ENCODE data around the gene CD44.

CD44 gene

GRCh38 chr11:35160246-35160824, 21.4 kb downstream of the CD44 start:
- peak in 1 of 2 donors; percentile 50 for DNase-seq

DNA sequence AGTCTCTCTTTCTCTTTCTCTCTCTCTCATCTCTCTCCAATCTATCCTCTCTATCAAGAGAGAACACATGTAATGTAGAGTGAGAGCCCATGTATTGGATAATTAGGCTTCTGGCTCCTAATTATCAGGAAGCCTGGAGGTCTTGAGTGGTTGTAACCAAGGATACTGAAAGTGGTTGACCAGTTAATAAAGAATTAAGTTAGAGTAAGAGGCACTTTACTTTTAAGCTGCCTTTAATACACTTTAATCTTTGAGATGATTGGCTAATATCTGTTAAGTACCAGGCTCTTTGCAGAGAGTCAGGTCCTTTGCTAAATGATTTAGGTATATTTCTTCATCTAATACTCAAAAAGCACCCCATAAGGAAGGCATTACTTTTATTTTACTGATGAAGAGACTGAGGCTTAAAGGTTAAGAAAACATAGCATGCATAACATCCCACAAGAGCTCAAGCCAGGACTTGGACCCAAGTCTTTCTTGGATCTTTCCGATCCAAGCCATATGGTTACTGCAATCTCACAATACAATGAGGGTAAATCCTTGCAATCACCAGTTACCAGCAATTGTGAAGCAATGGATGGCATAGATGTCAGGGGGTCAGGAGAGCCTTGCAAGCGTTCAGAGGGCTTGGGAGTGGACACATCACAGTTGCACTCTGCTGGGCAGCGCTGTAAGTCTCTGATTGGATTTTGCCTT, 22.1 kb downstream of the CD44 start:
- no peak for DNase-seq

DNA sequence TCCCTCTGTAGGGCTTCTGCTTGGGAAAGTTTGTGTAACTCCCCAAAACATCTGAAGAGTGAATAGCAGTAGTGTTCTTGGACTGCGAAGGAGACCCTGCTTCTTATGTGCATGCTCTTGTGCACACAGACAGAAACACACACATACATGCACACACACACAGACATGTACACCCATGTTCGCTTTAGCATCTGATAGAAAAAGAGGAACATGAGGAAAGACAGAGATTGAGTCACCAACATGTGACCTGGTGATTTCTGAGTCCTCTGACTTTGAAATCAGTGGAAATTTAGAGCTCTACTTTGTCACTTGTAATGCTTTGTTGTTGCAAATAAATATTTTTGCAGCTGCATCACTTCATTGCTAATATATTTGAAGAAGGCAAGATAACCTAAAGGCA, 23.8 kb downstream of the CD44 start:
- peak in 1 of 2 donors; percentile 51 for DNase-seq

DNA sequence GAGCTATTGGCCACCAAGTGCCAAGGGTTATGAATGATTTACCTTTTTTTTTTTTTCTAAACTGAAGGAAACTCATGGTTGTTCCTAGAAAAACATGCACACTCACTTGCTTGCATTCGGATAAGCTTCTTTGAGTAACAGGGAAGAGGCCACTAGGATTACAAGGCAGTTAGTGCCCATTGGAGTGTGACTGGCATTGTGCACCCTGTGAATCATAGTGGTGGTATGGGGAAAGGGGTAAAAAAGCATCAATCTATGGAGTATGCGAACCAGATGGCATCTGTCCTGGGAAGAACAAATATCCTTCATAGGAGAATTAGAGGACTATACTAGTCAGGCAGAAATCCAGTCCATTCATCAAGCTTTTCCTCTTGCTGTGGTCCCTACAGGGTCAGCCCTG, 24.2 kb downstream of the CD44 start:
- no peak for DNase-seq

- peak; percentile 67 to 75 for DNase-seq
These were observed 24.9 kb downstream of the CD44 start for GRCh38 chr11:35163702-35164496.

DNA sequence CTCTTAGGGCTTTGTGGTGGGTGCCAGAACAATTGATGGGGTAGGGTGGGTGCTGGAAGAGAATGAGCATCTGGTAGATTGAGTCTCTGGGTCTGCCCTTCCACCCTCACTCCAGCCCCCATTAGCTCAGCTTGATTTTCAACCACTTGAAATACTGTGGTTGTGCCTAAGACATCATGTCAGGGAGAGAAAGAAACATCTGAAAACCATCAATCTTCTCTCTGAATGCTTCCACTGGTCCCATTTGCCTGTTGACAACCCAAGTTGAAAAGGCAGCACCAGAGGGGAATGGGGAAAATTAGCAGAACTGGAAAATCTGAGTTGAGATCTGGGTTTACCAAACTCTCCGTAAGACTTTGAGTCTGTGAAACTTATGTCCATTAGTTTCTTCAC, 26.1 kb downstream of the CD44 start:
- DNase-seq = no peak

DNA sequence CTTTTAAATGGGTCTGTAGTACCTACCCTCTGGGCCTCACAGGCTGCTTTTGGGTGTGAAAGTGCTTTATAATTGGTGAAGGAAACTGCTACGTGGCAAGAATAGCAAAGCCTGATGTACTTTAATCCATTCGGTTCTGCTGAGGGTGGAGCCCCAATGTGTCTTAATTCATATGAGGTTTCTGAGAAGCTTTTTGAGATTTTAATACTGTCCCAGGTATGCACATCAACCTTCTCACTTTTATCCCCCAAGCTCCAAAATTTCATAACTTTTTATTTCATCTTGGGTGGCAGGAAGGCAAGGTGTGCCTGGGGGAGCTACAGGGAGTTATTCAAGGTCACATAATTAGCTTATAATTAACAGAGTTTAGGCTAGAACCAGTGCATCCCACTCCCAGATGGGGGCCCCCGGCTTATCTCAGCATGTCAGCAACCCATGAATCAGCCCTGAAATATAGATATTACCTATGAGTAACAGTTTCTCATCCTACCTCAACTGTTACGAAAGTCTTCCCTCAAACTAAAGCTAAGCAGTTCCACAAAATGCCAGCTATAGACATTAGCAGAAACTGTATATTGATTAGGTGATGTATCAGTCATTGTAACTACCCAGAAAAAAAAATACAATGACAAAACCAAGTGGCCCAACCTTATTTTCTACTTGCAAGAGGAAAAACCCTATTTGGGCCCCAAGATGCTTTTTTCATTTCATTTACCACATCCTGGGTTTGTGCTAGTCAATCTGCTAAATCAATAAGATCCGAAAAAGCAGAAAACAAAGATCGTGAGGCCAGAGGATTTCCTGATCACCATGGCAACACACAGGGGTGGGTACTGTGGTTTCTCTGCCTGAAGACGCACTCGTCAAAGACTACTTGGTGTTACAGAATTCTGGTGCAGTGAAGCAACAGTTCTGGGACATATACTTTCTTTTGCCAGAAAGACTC, 26.7 kb downstream of the CD44 start:
- peak; percentile 95 to 97 for DNase-seq

DNA sequence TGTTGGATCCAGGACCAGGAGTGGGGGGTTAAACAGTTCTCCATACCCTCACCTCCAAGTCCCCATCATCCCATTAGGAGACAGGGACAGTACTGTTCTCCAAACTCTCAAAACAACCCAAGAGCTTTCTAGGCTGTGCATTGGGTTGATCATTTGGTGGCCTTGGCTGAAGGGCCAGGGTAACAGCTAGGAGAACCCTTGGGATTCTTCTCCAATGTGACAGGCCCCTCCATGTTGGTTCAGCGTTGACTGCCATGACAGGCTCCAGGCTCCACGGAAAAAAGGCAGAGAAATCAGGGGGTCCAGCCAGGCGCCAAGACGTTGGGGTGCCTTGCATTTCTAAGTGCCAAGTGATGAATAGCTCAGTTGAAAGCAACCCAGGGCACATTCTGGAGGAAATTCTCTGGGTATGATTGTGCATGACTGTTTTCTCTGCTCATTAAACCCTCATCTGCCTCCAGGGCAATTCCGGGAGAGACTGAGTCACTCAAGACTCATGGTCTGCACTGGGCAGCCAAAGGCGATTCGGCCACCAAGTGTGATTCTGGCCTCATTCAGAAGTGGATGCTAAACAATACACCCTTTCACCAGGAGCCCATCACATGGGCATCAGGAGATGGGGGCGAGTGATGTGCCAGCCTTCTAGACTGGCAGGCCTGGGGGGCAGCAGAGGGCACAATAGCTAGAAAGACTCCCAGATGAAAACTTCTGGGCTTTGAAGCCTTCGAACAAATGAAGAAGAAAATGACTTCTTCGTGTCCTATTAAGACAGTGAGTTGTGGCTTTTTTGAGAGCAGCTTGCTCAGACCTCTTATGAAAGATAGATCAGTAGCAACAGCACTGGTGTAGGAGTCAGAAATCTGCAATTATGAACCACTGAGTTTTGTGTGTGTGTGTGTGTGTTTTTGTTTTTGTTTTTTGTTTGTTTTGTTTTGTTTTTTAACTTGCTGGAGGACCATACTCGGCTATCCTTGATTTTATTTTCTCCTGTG, 27.7 kb downstream of the CD44 start:
- peak; percentile 56 to 67 for DNase-seq

GRCh38 chr11:35167426-35167954, 28.5 kb downstream of the CD44 start:
- DNase-seq = no peak

- no peak for DNase-seq
These were observed 29.7 kb downstream of the CD44 start for GRCh38 chr11:35168671-35169070.

- no peak for DNase-seq
These were observed 30.1 kb downstream of the CD44 start for GRCh38 chr11:35169112-35169511.

DNA sequence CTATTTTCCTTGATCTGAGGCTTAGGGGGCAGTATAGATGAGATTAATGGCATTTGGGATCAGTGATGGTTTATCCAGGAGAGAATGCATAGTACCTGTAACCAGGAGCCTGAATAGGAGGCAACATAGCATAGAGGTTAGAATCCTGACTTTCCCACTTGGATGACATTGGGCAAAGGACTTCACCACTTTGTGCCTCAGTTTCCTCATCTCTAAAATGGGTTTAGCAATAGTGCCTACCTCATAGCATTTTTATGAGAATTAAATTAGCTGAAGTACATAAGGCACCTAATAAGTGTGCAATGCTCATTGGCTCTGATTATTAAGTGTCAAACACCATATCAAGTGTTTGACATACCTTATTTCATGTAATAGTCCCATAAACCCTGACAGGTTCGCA, 30.8 kb downstream of the CD44 start:
- no peak for DNase-seq

- no peak for DNase-seq
These were observed 31.5 kb downstream of the CD44 start for GRCh38 chr11:35170503-35170902.

- DNase-seq = no peak
These were observed 32.3 kb downstream of the CD44 start for GRCh38 chr11:35171226-35171625.

DNA sequence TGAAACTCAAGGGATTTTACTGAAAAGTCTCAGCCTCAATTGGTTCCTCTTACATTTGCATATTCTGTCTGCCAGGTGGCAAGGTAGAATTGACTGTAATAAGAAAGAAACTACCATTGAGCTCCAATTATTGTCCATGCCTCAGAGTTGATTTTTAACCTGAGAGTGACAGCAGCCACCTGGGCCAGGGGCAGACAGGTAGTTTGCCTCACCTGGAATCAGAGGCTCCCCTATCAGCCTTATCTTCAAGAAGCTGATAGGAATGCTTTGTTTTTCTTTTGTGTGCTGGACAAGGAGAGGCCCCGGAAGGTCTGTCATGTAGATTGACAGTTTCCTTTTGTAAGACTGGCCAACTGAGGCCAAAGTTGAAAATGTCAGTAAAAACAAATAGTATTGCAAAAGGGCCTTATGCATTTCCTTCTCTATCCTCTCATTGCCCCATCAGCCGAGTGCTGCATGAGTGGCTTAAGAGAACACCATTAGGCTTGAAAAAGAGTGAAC, 34.1 kb downstream of the CD44 start:
- DNase-seq = no peak

DNA sequence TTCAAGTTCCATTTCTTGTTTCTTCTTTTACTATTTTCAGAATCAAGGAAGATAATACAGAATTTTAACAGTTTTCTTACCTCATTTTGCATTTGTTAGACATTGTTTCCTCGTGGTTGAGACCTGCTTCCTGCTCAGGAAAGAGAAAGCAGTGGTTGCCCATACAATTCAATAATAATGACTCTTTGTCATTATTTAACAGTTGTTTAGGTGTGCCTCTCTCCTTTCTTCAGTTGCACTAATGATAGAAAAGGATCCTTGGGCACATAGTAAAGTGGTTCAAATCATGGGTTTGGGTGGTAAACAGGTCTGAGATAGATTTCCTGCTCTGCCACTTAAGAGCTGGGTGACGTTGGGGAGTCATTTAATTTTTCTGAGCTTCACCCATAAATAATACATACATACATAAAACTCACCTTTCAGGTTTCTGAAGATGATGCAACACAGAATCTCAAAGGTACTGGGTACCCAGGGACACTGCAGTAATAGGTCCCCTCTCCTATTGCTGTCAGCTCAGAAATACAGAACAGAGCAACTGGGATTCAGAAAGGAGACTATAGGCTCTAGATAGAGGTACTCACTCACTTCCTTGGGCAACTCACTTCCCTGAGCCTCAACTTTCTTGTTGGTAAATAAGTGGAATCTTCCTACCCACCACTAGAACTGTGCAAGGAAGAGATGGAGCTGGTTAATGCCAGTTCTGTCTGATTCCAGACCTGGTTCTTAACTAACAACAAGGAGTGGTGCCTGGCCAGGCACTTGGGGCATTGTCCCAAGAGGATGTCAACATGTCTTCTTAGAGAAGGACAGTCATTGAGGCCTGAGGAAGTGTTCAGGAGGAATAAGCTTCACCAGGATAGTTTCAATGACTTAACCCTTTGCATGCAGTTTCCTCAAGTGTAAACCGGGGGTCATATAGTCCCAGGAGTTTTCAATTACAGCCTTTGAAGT, 34.9 kb downstream of the CD44 start:
- DNase-seq = peak in 1 of 2 donors; percentile 47

DNA sequence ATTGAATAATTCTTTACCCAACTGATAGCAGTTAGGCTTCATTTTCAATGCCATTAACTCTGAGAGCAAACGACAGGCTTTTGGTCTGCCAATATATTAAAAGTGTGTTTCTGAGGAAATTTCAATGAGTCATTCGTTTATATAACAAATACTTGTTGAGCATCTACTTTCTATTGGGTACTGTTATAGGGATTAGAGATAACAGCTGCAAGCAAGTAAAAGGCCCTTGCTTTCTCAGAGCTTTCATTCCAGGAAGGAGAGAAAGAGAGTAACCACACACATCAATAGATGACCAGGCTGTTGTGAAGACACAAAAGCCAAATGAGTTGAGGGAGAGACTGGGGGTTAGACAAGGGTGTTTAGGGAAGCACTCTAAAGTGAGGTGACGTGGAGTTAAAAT, 35.7 kb downstream of the CD44 start:
- no peak for DNase-seq

GRCh38 chr11:35177370-35177769, 38.4 kb downstream of the CD44 start:
- DNase-seq = peak; percentile 46 to 49

- no peak for DNase-seq
These were observed 39.3 kb downstream of the CD44 start for GRCh38 chr11:35178067-35178805.
